ENCODE measurements around the gene SNX30. TPM values are rescaled to one million over a fixed set of nuclear protein-coding genes. Genes with fewer than 3 reads are reported as not detected.

Gene SNX30
- total and polyA plus RNA-seq, 4 experiments from 2014 or later, result 0.73 to 10.9 (median 7.4) TPM

DNA sequence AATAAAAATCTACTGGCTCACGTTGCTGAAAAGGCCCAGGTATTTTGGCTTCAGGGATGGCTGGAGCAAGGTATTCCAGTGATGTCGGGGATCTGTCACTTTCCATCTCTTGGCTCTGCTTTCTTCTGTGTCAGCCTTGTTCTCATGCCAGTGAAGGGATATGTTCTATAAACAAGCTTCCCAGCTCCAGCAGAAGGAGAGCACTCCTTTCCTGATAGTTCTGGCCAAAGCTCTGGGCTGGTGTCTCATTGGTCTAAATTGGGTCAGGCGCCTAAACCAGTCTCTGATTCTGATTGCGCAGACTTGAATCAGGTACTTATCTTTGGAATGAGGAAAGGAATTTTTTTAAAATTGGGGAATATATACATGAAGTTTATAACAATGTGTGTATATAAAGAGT lies 5.1 kb downstream of the SNX30 start:
- H3K36me3 ChIP-seq (ENCODE audit: insufficient read depth, low read length), result no peaks in the 10 kb centered on the region
- no peak overlapping the region for H3K4me3 ChIP-seq (ENCODE audit: low read length in 2 of 2)
- H3K9me3 ChIP-seq (ENCODE audit: control insufficient read depth in 1 of 2, low read length in 2 of 2), result no peaks in the 10 kb centered on the region
- Mint-ChIP-seq H3K9me3 (no peaks in the 10 kb centered on the region), H3K4me3 (peak overlapping the region in 4 of 8 donors; percentile 13 to 65 (median 60)), H3K4me1 (peaks cover 59 to 85% (median 70%) of the 10 kb centered on the region in 4 donors), H3K36me3 (peaks cover 0 to 12% of the 10 kb centered on the region in 2 donors), H3K27ac (peak overlapping the region in 6 of 7 donors; percentile 51 to 93 (median 76)), H3K27me3 (no peaks in the 10 kb centered on the region)
- peaks cover 69% of the 10 kb centered on the region for H3K4me1 ChIP-seq (ENCODE audit: insufficient read depth, low read length)
- no peaks in the 10 kb centered on the region for H3K27me3 ChIP-seq (ENCODE audit: insufficient read depth, low read length)
- DNase-seq, result no peak
- ChIA-PET POLR2A (ENCODE audit: partially characterized antibody) (no interaction called here), CTCF (ENCODE audit: partially characterized antibody) (interaction anchor here (1.2 kb wide), 1 partner anchor 37 kb away, joined by 5 read pairs; no protein-coding TSS in a partner anchor)
- intact Hi-C loops (cut with micrococcal nuclease), result loop anchor here (10.0 kb wide), 2 partner anchors 831 to 1121 kb away; partner anchors contain the start of gene DNAJC25
- no peak overlapping the region for H3K27ac ChIP-seq (ENCODE audit: low read depth, low read length)

DNA sequence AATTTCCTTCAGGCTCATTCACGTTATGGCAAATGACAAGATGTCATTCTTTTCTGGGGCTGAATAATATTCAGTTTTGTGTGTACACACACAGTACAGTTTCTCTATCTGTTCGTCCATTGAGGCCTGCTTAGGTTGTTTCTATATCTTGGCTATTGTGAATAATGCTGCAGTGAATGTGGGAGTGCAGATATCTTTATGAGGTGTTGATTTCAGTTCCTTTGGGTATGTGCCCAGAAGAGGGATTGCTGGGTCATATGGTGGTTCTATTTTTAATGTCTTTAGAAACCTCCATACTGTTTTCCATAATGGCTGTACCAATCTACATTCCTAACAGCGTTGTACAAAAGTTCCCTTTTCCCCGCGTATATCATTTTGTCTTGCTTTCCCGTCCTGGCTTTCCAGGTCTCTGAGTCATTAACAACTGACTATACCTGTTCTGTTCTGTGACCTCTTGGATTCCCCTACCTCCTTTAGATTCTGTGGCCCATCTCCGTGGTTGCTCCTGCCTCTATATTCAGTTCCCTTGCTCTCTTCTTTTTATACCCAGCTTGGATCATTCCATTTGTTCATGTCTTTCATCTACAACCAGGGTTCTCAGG lies 6.8 kb downstream of the SNX30 start:
- ChIA-PET CTCF (ENCODE audit: partially characterized antibody) (no interaction called here), POLR2A (ENCODE audit: partially characterized antibody) (interaction anchor here (0.6 kb wide), 1 partner anchor 378 kb away, joined by 4 read pairs; no protein-coding TSS in a partner anchor)
- Mint-ChIP-seq H3K4me3 (peak overlapping the region in 1 of 8 donors; percentile 31), H3K27me3 (no peaks in the 10 kb centered on the region), H3K9me3 (no peaks in the 10 kb centered on the region), H3K4me1 (peaks cover 55 to 92% (median 71%) of the 10 kb centered on the region in 4 donors), H3K36me3 (peaks cover 0 to 12% of the 10 kb centered on the region in 2 donors), H3K27ac (peak overlapping the region in 2 of 7 donors; percentile 20 to 36)
- no peak for DNase-seq
- Histone ChIP-seq H3K27me3 (ENCODE audit: insufficient read depth, low read length) (no peaks in the 10 kb centered on the region), H3K4me3 (ENCODE audit: low read length in 2 of 2) (no peak overlapping the region), H3K9me3 (ENCODE audit: control insufficient read depth in 1 of 2, low read length in 2 of 2) (no peaks in the 10 kb centered on the region), H3K36me3 (ENCODE audit: insufficient read depth, low read length) (no peaks in the 10 kb centered on the region), H3K4me1 (ENCODE audit: insufficient read depth, low read length) (peaks cover 59% of the 10 kb centered on the region), H3K27ac (ENCODE audit: low read depth, low read length) (no peak overlapping the region)
- intact Hi-C loops (cut with micrococcal nuclease), result loop anchor here (10.0 kb wide), 2 partner anchors 833 to 1123 kb away; partner anchors contain the start of gene DNAJC25

- H3K4me3 ChIP-seq (ENCODE audit: low read length in 2 of 2), result no peak overlapping the region
- H3K9me3 Mint-ChIP-seq, result no peaks in the 10 kb centered on the region
- peaks cover 53% of the 10 kb centered on the region for H3K4me1 ChIP-seq (ENCODE audit: insufficient read depth, low read length)
- peak overlapping the region in 2 of 8 donors; percentile 2 to 33 for H3K4me3 Mint-ChIP-seq
- peaks cover 50 to 91% (median 67%) of the 10 kb centered on the region in 4 donors for H3K4me1 Mint-ChIP-seq
- H3K27ac ChIP-seq (ENCODE audit: low read depth, low read length), result no peak overlapping the region
- H3K36me3 Mint-ChIP-seq, result peaks cover 2 to 12% of the 10 kb centered on the region in 2 donors
- H3K36me3 ChIP-seq (ENCODE audit: insufficient read depth, low read length), result no peaks in the 10 kb centered on the region
- H3K27ac Mint-ChIP-seq, result peak overlapping the region in 2 of 7 donors; percentile 9 to 36
- CTCF ChIA-PET (ENCODE audit: partially characterized antibody), result no interaction called here
- H3K27me3 ChIP-seq (ENCODE audit: insufficient read depth, low read length), result no peaks in the 10 kb centered on the region
- H3K27me3 Mint-ChIP-seq, result no peaks in the 10 kb centered on the region
- no peak for DNase-seq
- H3K9me3 ChIP-seq (ENCODE audit: control insufficient read depth in 1 of 2, low read length in 2 of 2), result no peaks in the 10 kb centered on the region
- POLR2A ChIA-PET (ENCODE audit: partially characterized antibody), result interaction anchor here (0.6 to 1.0 kb wide), 2 partner anchors 40 to 379 kb away, joined by 3 to 4 read pairs; partner anchors contain the start of gene INIP
- intact Hi-C loops (cut with micrococcal nuclease), result loop anchor here (10.0 kb wide), 2 partner anchors 833 to 1123 kb away; partner anchors contain the start of gene DNAJC25
Measured at GRCh38 chr9:112757940-112758339, 7.4 kb downstream of the SNX30 start.

DNA sequence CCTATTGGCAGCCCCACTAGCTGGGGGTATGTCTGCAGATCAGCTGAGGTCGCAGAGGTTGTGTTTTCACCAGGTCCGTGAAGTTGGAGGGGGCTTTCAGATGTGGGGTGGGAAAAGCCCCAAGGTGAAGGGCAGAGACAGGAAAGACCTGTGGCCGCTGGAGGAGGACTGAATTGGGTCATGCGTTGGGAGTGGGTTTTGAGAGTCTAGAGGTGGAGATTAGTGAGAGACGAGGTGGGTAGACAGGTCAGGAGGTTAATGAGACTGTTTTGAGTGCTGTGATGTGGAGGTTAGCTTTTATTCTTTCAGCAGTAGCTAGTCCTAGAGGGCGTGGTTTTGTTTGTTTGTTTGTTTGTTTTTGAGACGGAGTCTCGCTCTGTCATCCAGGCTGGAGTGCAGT lies 10.3 kb downstream of the SNX30 start:
- Mint-ChIP-seq H3K27me3 (no peaks in the 10 kb centered on the region), H3K27ac (peak overlapping the region in 3 of 7 donors; percentile 45 to 48 (median 45)), H3K9me3 (no peaks in the 10 kb centered on the region), H3K36me3 (peaks cover 2 to 12% of the 10 kb centered on the region in 2 donors), H3K4me3 (no peak overlapping the region), H3K4me1 (peaks cover 32 to 76% (median 53%) of the 10 kb centered on the region in 4 donors)
- CTCF ChIA-PET (ENCODE audit: partially characterized antibody), result no interaction called here
- Histone ChIP-seq H3K9me3 (ENCODE audit: control insufficient read depth in 1 of 2, low read length in 2 of 2) (no peaks in the 10 kb centered on the region), H3K4me1 (ENCODE audit: insufficient read depth, low read length) (peaks cover 25% of the 10 kb centered on the region), H3K27ac (ENCODE audit: low read depth, low read length) (no peak overlapping the region), H3K4me3 (ENCODE audit: low read length in 2 of 2) (no peak overlapping the region), H3K36me3 (ENCODE audit: insufficient read depth, low read length) (no peaks in the 10 kb centered on the region), H3K27me3 (ENCODE audit: insufficient read depth, low read length) (no peaks in the 10 kb centered on the region)
- intact Hi-C loops (cut with micrococcal nuclease), result no loop called here
- POLR2A ChIA-PET (ENCODE audit: partially characterized antibody), result no interaction called here
- DNase-seq, result no peak

- intact Hi-C loops (cut with micrococcal nuclease), result no loop called here
- Mint-ChIP-seq H3K4me1 (peaks cover 27 to 67% (median 45%) of the 10 kb centered on the region in 4 donors), H3K27me3 (no peaks in the 10 kb centered on the region), H3K27ac (no peak overlapping the region), H3K4me3 (no peak overlapping the region), H3K36me3 (peaks cover 10 to 20% of the 10 kb centered on the region in 2 donors), H3K9me3 (peaks cover 0 to 8% (median 6%) of the 10 kb centered on the region in 8 donors)
- DNase-seq, result no peak
- H3K4me1 ChIP-seq (ENCODE audit: insufficient read depth, low read length), result peaks cover 18% of the 10 kb centered on the region
- no peaks in the 10 kb centered on the region for H3K9me3 ChIP-seq (ENCODE audit: control insufficient read depth in 1 of 2, low read length in 2 of 2)
- POLR2A ChIA-PET (ENCODE audit: partially characterized antibody), result no interaction called here
- H3K27ac ChIP-seq (ENCODE audit: low read depth, low read length), result no peak overlapping the region
- no peak overlapping the region for H3K4me3 ChIP-seq (ENCODE audit: low read length in 2 of 2)
- no peaks in the 10 kb centered on the region for H3K36me3 ChIP-seq (ENCODE audit: insufficient read depth, low read length)
- no peaks in the 10 kb centered on the region for H3K27me3 ChIP-seq (ENCODE audit: insufficient read depth, low read length)
- CTCF ChIA-PET (ENCODE audit: partially characterized antibody), result interaction anchor here (1.3 kb wide), 1 partner anchor 31 kb away, joined by 3 read pairs; no protein-coding TSS in a partner anchor
Measured at GRCh38 chr9:112761912-112762655, 11.5 kb downstream of the SNX30 start.

- H3K9me3 ChIP-seq (ENCODE audit: control insufficient read depth in 1 of 2, low read length in 2 of 2), result no peaks in the 10 kb centered on the region
- H3K27me3 ChIP-seq (ENCODE audit: insufficient read depth, low read length), result no peaks in the 10 kb centered on the region
- Mint-ChIP-seq H3K4me1 (peaks cover 24 to 58% (median 39%) of the 10 kb centered on the region in 4 donors), H3K27me3 (no peaks in the 10 kb centered on the region), H3K4me3 (no peak overlapping the region), H3K9me3 (peaks cover 0 to 8% (median 6%) of the 10 kb centered on the region in 8 donors), H3K36me3 (peaks cover 11 to 16% of the 10 kb centered on the region in 2 donors), H3K27ac (peak overlapping the region in 2 of 7 donors; percentile 38 to 60)
- no peak for DNase-seq
- CTCF ChIA-PET (ENCODE audit: partially characterized antibody), result interaction anchor here (0.6 to 1.3 kb wide), 2 partner anchors 26 to 30 kb away, joined by 3 read pairs; no protein-coding TSS in a partner anchor
- no peak overlapping the region for H3K4me3 ChIP-seq (ENCODE audit: low read length in 2 of 2)
- POLR2A ChIA-PET (ENCODE audit: partially characterized antibody), result no interaction called here
- intact Hi-C loops (cut with micrococcal nuclease), result no loop called here
- peaks cover 12% of the 10 kb centered on the region for H3K4me1 ChIP-seq (ENCODE audit: insufficient read depth, low read length)
- no peaks in the 10 kb centered on the region for H3K36me3 ChIP-seq (ENCODE audit: insufficient read depth, low read length)
- H3K27ac ChIP-seq (ENCODE audit: low read depth, low read length), result no peak overlapping the region
Measured at GRCh38 chr9:112762726-112763518, 12.4 kb downstream of the SNX30 start.

Data from CD4-positive, alpha-beta memory T cell (primary cell).